Endothelial cell of umbilical vein (primary cell): Measurements from ENCODE around the gene RNF25.

ENCODE experiments used
- CTCF ChIP-seq, 2 donors: IDR thresholded peaks; 1 replicate in 1 of 2; 2 replicates in 1 of 2; pipeline ENCODE4 v1.5.1; 2011; ENCODE audit warnings: low read length in 2 of 2, mild to moderate bottlenecking in 2 of 2, moderate library complexity in 2 of 2, control low read depth in 1 of 2, inconsistent platforms in 1 of 2, low read depth in 1 of 2; ENCODE audit not compliant: insufficient read depth in 1 of 2; ENCODE audit errors: extremely low read depth in 1 of 2
- MAX ChIP-seq: IDR thresholded peaks from 2 replicates; pipeline ENCODE4 v1.6.1; 2011; ENCODE audit not compliant: insufficient read depth, insufficient read length
- POLR2A ChIP-seq: IDR thresholded peaks from 2 replicates; pipeline ENCODE4 v1.6.1; 2012; ENCODE audit warnings: low read depth, mild to moderate bottlenecking, control low read depth, low read length
- POLR2AphosphoS5 ChIP-seq: IDR thresholded peaks from 2 replicates; pipeline ENCODE4 v1.6.1; 2012; ENCODE audit warnings: low read depth, mild to moderate bottlenecking, control low read depth, low read length, moderate library complexity; ENCODE audit not compliant: insufficient read depth

DNA sequence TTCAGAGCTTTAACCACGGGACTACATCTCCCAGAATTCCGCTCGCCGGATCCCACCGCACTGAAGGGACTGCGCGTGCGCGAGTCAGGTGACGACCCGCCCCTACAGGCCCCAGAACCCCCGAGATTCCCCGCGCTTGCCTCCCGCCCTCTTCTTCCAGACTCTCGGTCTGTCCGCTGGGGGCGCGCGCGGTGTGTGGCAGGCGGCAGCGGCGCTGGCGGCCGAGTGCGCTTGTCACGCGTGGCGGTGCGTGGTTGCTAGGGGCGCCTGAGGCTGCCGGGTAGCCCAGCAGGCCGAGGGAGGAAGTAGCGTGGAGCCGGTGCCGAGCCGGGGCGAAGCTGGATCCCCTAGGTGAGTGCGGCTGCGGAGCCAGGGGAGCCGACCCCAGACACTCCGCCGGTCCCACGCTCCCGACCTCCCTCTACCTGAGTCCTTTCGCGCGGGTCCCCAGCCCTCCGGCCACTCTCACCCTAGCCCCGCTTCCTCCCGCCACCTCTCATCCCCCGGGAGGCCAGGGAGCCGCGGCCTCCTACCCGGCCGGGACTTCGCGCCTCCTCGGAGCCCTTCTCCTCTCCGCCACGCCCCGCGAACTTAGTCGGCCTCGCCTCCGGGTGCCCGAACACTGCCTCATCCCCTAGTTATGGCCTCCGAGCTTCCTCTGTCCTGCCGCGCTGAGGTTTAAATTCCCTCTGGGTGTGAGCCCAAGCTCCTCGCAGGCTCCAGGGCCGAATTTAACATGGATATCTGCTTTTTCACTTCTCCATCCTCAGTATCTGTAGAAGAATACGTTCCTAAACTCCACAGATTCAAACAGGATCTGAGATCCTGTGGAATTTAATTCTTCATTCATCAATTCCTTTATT lies 39.1 kb upstream of the RNF25 start, which contains the start of gene TTLL4:
- peak; percentile 81 for TF ChIP-seq POLR2AphosphoS5
- TF ChIP-seq MAX: peak; percentile 44
- peak; percentile 81 to 82 for TF ChIP-seq CTCF (IDR thresholded peaks at IDR 0.05; ENCODE audit: extremely low read depth in 1 of 2, insufficient read depth in 1 of 2, low read depth in 1 of 2, low read length in 2 of 2)
- peak; percentile 84 for TF ChIP-seq POLR2A
